CD4-positive, alpha-beta T cell (primary cell): ENCODE measurements around the gene MB21D2. TPM values are rescaled to one million over a fixed set of nuclear protein-coding genes. Genes with fewer than 3 reads are reported as not detected.

Source experiments
- ATAC-seq: fragments of 200-7000 bp; cut with Tn5 transposase; one replicate; pipeline ENCODE4 v1.10.0; 2022; ENCODE audit warnings: mild to moderate bottlenecking; ENCODE audit not compliant: poor library complexity
- CTCF ChIA-PET: fragments of 350-600 bp; sonication (Branson Sonifier 250); formaldehyde crosslinking; loops from one replicate; lab custom pipeline; 2021; ENCODE audit warnings: antibody characterized with exemption, inconsistent platforms; lab: Charles Lee
- POLR2A ChIA-PET: fragments of 350-600 bp; sonication (Branson Sonifier 250); formaldehyde crosslinking; loops from one replicate; lab custom pipeline; 2021; ENCODE audit warnings: antibody characterized with exemption, inconsistent platforms; lab: Charles Lee
- DNase-seq, 14 experiments: peaks; one replicate each; pipeline ENCODE4 v3.0.0-alpha.2; 2013 to 2020; ENCODE audit warnings: mixed read lengths in 2 of 14
- H3K27ac ChIP-seq, 2 donors: one replicate each; pipeline versions ENCODE4 v1.5.1 to v1.7.0; 2013; ENCODE audit warnings: low read length in 2 of 2, low read depth in 1 of 2, mild to moderate bottlenecking in 1 of 2
- H3K27me3 ChIP-seq, 2 experiments: 1 replicate in 1 of 2; 2 replicates in 1 of 2; pipeline versions ENCODE4 v1.6.1 to v1.7.0; 2013; ENCODE audit warnings: low read length in 2 of 2, control low read depth in 1 of 2, mild to moderate bottlenecking in 1 of 2, moderate library complexity in 1 of 2; ENCODE audit not compliant: insufficient read depth in 2 of 2, control insufficient read depth in 1 of 2
- H3K36me3 ChIP-seq: one replicate; pipeline ENCODE4 v1.6.1; 2013; ENCODE audit warnings: low read length, control low read depth; ENCODE audit not compliant: insufficient read depth
- H3K4me1 ChIP-seq: one replicate; pipeline ENCODE4 v1.6.1; 2013; ENCODE audit warnings: low read length, control low read depth; ENCODE audit not compliant: insufficient read depth
- H3K4me3 ChIP-seq: one replicate; pipeline ENCODE4 v1.5.1; 2013; ENCODE audit warnings: mild to moderate bottlenecking, low read length, moderate library complexity
- H3K9me3 ChIP-seq, 2 experiments: 1 replicate in 1 of 2; 2 replicates in 1 of 2; pipeline versions ENCODE4 v1.6.1 to v1.7.0; 2013; ENCODE audit warnings: low read length in 2 of 2, mild to moderate bottlenecking in 2 of 2, control low read depth in 1 of 2, moderate library complexity in 1 of 2; ENCODE audit not compliant: control insufficient read depth in 1 of 2, insufficient read depth in 1 of 2
- H3K27ac Mint-ChIP-seq: one replicate; pipeline ENCODE4 v1.8.0; 2020; ENCODE audit warnings: mixed read lengths
- H3K27me3 Mint-ChIP-seq: one replicate; pipeline ENCODE4 v1.8.0; 2021; ENCODE audit warnings: mixed read lengths
- H3K36me3 Mint-ChIP-seq: one replicate; pipeline ENCODE4 v1.8.0; 2021; ENCODE audit warnings: low read depth, mixed read lengths
- H3K4me1 Mint-ChIP-seq: one replicate; pipeline ENCODE4 v1.8.0; 2021; ENCODE audit warnings: low read depth, mixed read lengths
- H3K4me3 Mint-ChIP-seq: one replicate; pipeline ENCODE4 v1.8.0; 2020; ENCODE audit warnings: mild to moderate bottlenecking, mixed read lengths
- H3K9me3 Mint-ChIP-seq: one replicate; pipeline ENCODE4 v1.8.0; 2020; ENCODE audit warnings: mixed read lengths
- CTCF ChIP-seq: fragments of 200-600 bp; IDR thresholded peaks from one replicate; pipeline ENCODE4 v1.8.0; 2022; ENCODE audit warnings: antibody characterized with exemption, mild to moderate bottlenecking
- intact Hi-C, 2 experiments: fragments of 100-400 bp; cut with DNase I in 1 of 2; cut with micrococcal nuclease in 1 of 2; formaldehyde crosslinking; loops; one replicate each; pipeline versions ENCODE4 v1.15.1 to v1.9.0; 2023 to 2025; cut with DNase I, micrococcal nuclease
- total RNA-seq, 174 experiments: library from RNA in 2 of 174; stranded (reverse) in 2 of 174; gene quantifications; one replicate each; pipeline ENCODE4 v1.2.3 and lab custom pipeline; 2021 to 2026

MB21D2 gene
- total RNA-seq, 2 experiments from 2014 or later = 0.77 to 0.78 TPM

- ChIA-PET POLR2A (no interaction called here), CTCF (no interaction called here)
- intact Hi-C loops = no loop called here
- Histone ChIP-seq H3K27me3 (no peaks in the 10 kb centered on the region), H3K27ac (no peak overlapping the region), H3K4me3 (no peak overlapping the region), H3K4me1 (no peaks in the 10 kb centered on the region), H3K36me3 (no peaks in the 10 kb centered on the region), H3K9me3 (no peaks in the 10 kb centered on the region)
- no peak for TF ChIP-seq CTCF
- Mint-ChIP-seq H3K4me3 (no peak overlapping the region), H3K9me3 (no peaks in the 10 kb centered on the region), H3K27me3 (peaks cover 5% of the 10 kb centered on the region), H3K36me3 (no peaks in the 10 kb centered on the region), H3K4me1 (no peaks in the 10 kb centered on the region), H3K27ac (no peak overlapping the region)
- DNase-seq (no peak), ATAC-seq (no peak)
Measured at GRCh38 chr3:192750201-192750600, 167.5 kb downstream of the MB21D2 start.

DNA sequence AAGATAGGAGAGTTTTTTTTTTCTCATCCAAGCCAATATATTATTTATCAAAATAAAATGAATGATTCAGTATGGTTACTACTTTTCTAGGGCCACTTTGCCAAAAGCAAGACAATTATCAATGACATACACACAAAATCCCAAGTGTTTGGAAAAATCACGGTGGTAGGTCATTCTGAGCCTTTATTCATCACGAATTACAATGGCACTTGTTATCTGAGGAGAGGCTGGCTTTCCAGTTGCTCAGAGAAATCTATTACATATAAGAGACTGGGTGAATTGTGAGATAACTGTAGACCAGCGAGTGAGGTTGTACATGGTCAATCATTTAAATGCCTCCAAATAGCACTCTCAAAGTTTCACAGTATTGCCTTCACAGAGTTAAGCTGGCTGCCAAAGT is 169.9 kb downstream of the MB21D2 start:
- no peaks in the 10 kb centered on the region for H3K36me3 Mint-ChIP-seq
- ChIA-PET POLR2A (no interaction called here), CTCF (interaction anchor here (0.6 kb wide), 1 partner anchor 159 kb away, joined by 3 read pairs; no protein-coding TSS in a partner anchor)
- no peaks in the 10 kb centered on the region for H3K36me3 ChIP-seq
- DNase-seq (no peak), ATAC-seq (no peak)
- H3K4me3 Mint-ChIP-seq = no peak overlapping the region
- H3K4me1 ChIP-seq = no peaks in the 10 kb centered on the region
- H3K4me1 Mint-ChIP-seq = no peaks in the 10 kb centered on the region
- H3K27ac ChIP-seq = no peak overlapping the region
- no peaks in the 10 kb centered on the region for H3K9me3 ChIP-seq
- intact Hi-C loops = no loop called here
- H3K27ac Mint-ChIP-seq = no peak overlapping the region
- no peak overlapping the region for H3K4me3 ChIP-seq
- H3K27me3 ChIP-seq = no peaks in the 10 kb centered on the region
- H3K27me3 Mint-ChIP-seq = peaks cover 5% of the 10 kb centered on the region
- TF ChIP-seq CTCF = no peak
- no peaks in the 10 kb centered on the region for H3K9me3 Mint-ChIP-seq

DNA sequence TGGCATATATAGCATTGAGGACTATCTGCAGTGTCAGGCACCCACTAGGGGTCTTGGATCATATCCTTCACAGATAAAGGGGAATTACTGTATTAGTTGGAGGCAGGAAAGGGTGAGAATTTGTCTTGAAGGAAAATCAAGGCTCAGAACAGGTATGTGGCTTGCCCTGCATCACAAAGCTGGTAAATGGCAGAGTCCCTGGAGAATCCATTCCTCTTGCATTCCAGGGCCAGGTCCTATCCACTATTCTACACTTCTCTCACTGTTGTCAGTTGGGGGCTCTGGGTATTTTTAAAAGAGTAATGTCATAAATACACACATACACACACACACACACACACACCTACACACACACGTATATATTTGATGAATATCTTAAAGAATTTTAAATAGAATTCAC is 170.5 kb downstream of the MB21D2 start:
- POLR2A ChIA-PET = no interaction called here
- no peak for TF ChIP-seq CTCF
- Histone ChIP-seq H3K9me3 (no peaks in the 10 kb centered on the region), H3K27ac (no peak overlapping the region), H3K4me1 (no peaks in the 10 kb centered on the region), H3K36me3 (no peaks in the 10 kb centered on the region), H3K4me3 (no peak overlapping the region), H3K27me3 (no peaks in the 10 kb centered on the region)
- Mint-ChIP-seq H3K4me1 (no peaks in the 10 kb centered on the region), H3K9me3 (no peaks in the 10 kb centered on the region), H3K36me3 (no peaks in the 10 kb centered on the region), H3K27ac (no peak overlapping the region), H3K27me3 (peaks cover 5% of the 10 kb centered on the region), H3K4me3 (no peak overlapping the region)
- intact Hi-C loops = no loop called here
- DNase-seq (no peak), ATAC-seq (no peak)
- CTCF ChIA-PET = no interaction called here

Other genes with a start within 250 kb of the MB21D2 start
- not detected for gene FGF12, start 190.3 kb downstream of the MB21D2 start, total RNA-seq